ENCODE measurements around the gene PER3. TPM values are rescaled to one million over a fixed set of nuclear protein-coding genes. Genes with fewer than 3 reads are reported as not detected.

PER3 gene
- total and polyA plus RNA-seq, 2 donors (not counting 1 experiment from before 2014, with no cell fraction given) = 16.6 to 18.8 TPM

GRCh38 chr1:7760245-7760644 lies 23.8 kb upstream of the PER3 start:
- no peaks in the 10 kb centered on the region for H3K4me1 ChIP-seq (ENCODE audit: control insufficient read depth, extremely low read depth, insufficient read depth, low read length)
- DNase-seq (ENCODE audit: low read depth in 2 of 2) = peak in 1 of 2 donors; percentile 30
- H3K9ac ChIP-seq (ENCODE audit: insufficient read depth, low read length) = no peak overlapping the region
- no peaks in the 10 kb centered on the region for H3K79me2 ChIP-seq (ENCODE audit: control insufficient read depth, insufficient read depth, low read length)
- no peaks in the 10 kb centered on the region for H3K36me3 ChIP-seq (ENCODE audit: control insufficient read depth, insufficient read depth, low read length)
- TF ChIP-seq EZH2 (IDR thresholded peaks at IDR 0.05; ENCODE audit: low read length, missing control alignments) = no peak
- TF ChIP-seq CTCF (conservative IDR thresholded peaks at IDR 0.05 in 1 of 2, IDR thresholded peaks at IDR 0.05 in 1 of 2; ENCODE audit: low read depth in 1 of 2, low read length in 2 of 2) = no peak
- H3K27ac ChIP-seq (ENCODE audit: insufficient read depth, low read length) = no peak overlapping the region
- H3K9me3 ChIP-seq (ENCODE audit: control insufficient read depth, insufficient read depth, low read depth, low read length) = no peaks in the 10 kb centered on the region
- no peak overlapping the region for H3K4me3 ChIP-seq (replicated peaks in 1 of 4; ENCODE audit: control extremely low read depth in 1 of 4, insufficient read depth in 1 of 4, low read depth in 3 of 4, low read length in 4 of 4)
- H2AFZ ChIP-seq (ENCODE audit: low read length) = no peak overlapping the region
- no peak overlapping the region for H3K4me2 ChIP-seq (ENCODE audit: extremely low read depth, insufficient read depth, low read length)
- no peaks in the 10 kb centered on the region for H4K20me1 ChIP-seq (ENCODE audit: control insufficient read depth, extremely low read depth, insufficient read depth, low read length)
- no peaks in the 10 kb centered on the region for H3K27me3 ChIP-seq (ENCODE audit: control insufficient read depth, insufficient read depth, low read length)

- H3K27me3 ChIP-seq (ENCODE audit: control insufficient read depth, insufficient read depth, low read length) = no peaks in the 10 kb centered on the region
- TF ChIP-seq EZH2 (IDR thresholded peaks at IDR 0.05; ENCODE audit: low read length, missing control alignments) = no peak
- no peak for TF ChIP-seq CTCF (conservative IDR thresholded peaks at IDR 0.05 in 1 of 2, IDR thresholded peaks at IDR 0.05 in 1 of 2; ENCODE audit: low read depth in 1 of 2, low read length in 2 of 2)
- H2AFZ ChIP-seq (ENCODE audit: low read length) = no peak overlapping the region
- H3K9me3 ChIP-seq (ENCODE audit: control insufficient read depth, insufficient read depth, low read depth, low read length) = no peaks in the 10 kb centered on the region
- H3K4me3 ChIP-seq (replicated peaks in 1 of 4; ENCODE audit: control extremely low read depth in 1 of 4, insufficient read depth in 1 of 4, low read depth in 3 of 4, low read length in 4 of 4) = no peak overlapping the region
- no peak for DNase-seq (ENCODE audit: low read depth in 2 of 2)
- no peaks in the 10 kb centered on the region for H4K20me1 ChIP-seq (ENCODE audit: control insufficient read depth, extremely low read depth, insufficient read depth, low read length)
- no peaks in the 10 kb centered on the region for H3K79me2 ChIP-seq (ENCODE audit: control insufficient read depth, insufficient read depth, low read length)
- H3K27ac ChIP-seq (ENCODE audit: insufficient read depth, low read length) = no peak overlapping the region
- no peak overlapping the region for H3K4me2 ChIP-seq (ENCODE audit: extremely low read depth, insufficient read depth, low read length)
- H3K9ac ChIP-seq (ENCODE audit: insufficient read depth, low read length) = no peak overlapping the region
- H3K36me3 ChIP-seq (ENCODE audit: control insufficient read depth, insufficient read depth, low read length) = no peaks in the 10 kb centered on the region
- H3K4me1 ChIP-seq (ENCODE audit: control insufficient read depth, extremely low read depth, insufficient read depth, low read length) = no peaks in the 10 kb centered on the region
These were observed 23.0 kb upstream of the PER3 start for GRCh38 chr1:7761103-7761502.

GRCh38 chr1:7767176-7767575 lies 16.9 kb upstream of the PER3 start:
- H3K4me2 ChIP-seq (ENCODE audit: extremely low read depth, insufficient read depth, low read length) = no peak overlapping the region
- no peak overlapping the region for H3K9ac ChIP-seq (ENCODE audit: insufficient read depth, low read length)
- no peak overlapping the region for H2AFZ ChIP-seq (ENCODE audit: low read length)
- no peaks in the 10 kb centered on the region for H3K4me1 ChIP-seq (ENCODE audit: control insufficient read depth, extremely low read depth, insufficient read depth, low read length)
- no peak for DNase-seq (ENCODE audit: low read depth in 2 of 2)
- no peak overlapping the region for H3K27ac ChIP-seq (ENCODE audit: insufficient read depth, low read length)
- H3K4me3 ChIP-seq (replicated peaks in 1 of 4; ENCODE audit: control extremely low read depth in 1 of 4, insufficient read depth in 1 of 4, low read depth in 3 of 4, low read length in 4 of 4) = no peak overlapping the region
- H3K36me3 ChIP-seq (ENCODE audit: control insufficient read depth, insufficient read depth, low read length) = no peaks in the 10 kb centered on the region
- H3K79me2 ChIP-seq (ENCODE audit: control insufficient read depth, insufficient read depth, low read length) = peaks cover 8% of the 10 kb centered on the region
- no peaks in the 10 kb centered on the region for H3K9me3 ChIP-seq (ENCODE audit: control insufficient read depth, insufficient read depth, low read depth, low read length)
- H4K20me1 ChIP-seq (ENCODE audit: control insufficient read depth, extremely low read depth, insufficient read depth, low read length) = no peaks in the 10 kb centered on the region
- H3K27me3 ChIP-seq (ENCODE audit: control insufficient read depth, insufficient read depth, low read length) = no peaks in the 10 kb centered on the region
- no peak for TF ChIP-seq EZH2 (IDR thresholded peaks at IDR 0.05; ENCODE audit: low read length, missing control alignments)
- TF ChIP-seq CTCF (conservative IDR thresholded peaks at IDR 0.05 in 1 of 2, IDR thresholded peaks at IDR 0.05 in 1 of 2; ENCODE audit: low read depth in 1 of 2, low read length in 2 of 2) = no peak

All from fibroblast of lung (primary cell).